Epithelial cell of esophagus (primary cell): ENCODE data around the gene PLXNA4.

Experiments
- DNase-seq: peaks from one replicate; pipeline ENCODE4 v3.0.0; 2010; ENCODE audit warnings: low read depth
- H3K4me3 ChIP-seq: 2 replicates; pipeline ENCODE4 v1.5.1; 2011; ENCODE audit warnings: mild to moderate bottlenecking, low read length, control low read depth
- CTCF ChIP-seq: IDR thresholded peaks from 2 replicates; pipeline ENCODE4 v1.5.1; 2011; ENCODE audit warnings: low read depth, mild to moderate bottlenecking, low read length, control low read depth, inconsistent platforms; ENCODE audit not compliant: insufficient read depth; ENCODE audit errors: missing control alignments

PLXNA4 gene

GRCh38 chr7:132541656-132542055 lies 34.6 kb downstream of the PLXNA4 start:
- no peak for TF ChIP-seq CTCF
- no peak overlapping the region for H3K4me3 ChIP-seq
- DNase-seq = no peak

- no peak overlapping the region for H3K4me3 ChIP-seq
- TF ChIP-seq CTCF = no peak
- no peak for DNase-seq
These were observed 38.7 kb downstream of the PLXNA4 start for GRCh38 chr7:132537456-132538145.

GRCh38 chr7:132536654-132537395 lies 39.4 kb downstream of the PLXNA4 start:
- no peak for TF ChIP-seq CTCF
- no peak for DNase-seq
- H3K4me3 ChIP-seq = no peak overlapping the region

GRCh38 chr7:132533916-132534315 lies 42.4 kb downstream of the PLXNA4 start:
- TF ChIP-seq CTCF = no peak
- no peak for DNase-seq
- H3K4me3 ChIP-seq = no peak overlapping the region

GRCh38 chr7:132532281-132532680 lies 44.0 kb downstream of the PLXNA4 start:
- TF ChIP-seq CTCF = no peak
- no peak for DNase-seq
- no peak overlapping the region for H3K4me3 ChIP-seq

- H3K4me3 ChIP-seq = no peak overlapping the region
- DNase-seq = no peak
- TF ChIP-seq CTCF = no peak
These were observed 44.7 kb downstream of the PLXNA4 start for GRCh38 chr7:132531562-132531961.
